ENCODE results near the gene ITPRIPL2.

ITPRIPL2 gene

DNA sequence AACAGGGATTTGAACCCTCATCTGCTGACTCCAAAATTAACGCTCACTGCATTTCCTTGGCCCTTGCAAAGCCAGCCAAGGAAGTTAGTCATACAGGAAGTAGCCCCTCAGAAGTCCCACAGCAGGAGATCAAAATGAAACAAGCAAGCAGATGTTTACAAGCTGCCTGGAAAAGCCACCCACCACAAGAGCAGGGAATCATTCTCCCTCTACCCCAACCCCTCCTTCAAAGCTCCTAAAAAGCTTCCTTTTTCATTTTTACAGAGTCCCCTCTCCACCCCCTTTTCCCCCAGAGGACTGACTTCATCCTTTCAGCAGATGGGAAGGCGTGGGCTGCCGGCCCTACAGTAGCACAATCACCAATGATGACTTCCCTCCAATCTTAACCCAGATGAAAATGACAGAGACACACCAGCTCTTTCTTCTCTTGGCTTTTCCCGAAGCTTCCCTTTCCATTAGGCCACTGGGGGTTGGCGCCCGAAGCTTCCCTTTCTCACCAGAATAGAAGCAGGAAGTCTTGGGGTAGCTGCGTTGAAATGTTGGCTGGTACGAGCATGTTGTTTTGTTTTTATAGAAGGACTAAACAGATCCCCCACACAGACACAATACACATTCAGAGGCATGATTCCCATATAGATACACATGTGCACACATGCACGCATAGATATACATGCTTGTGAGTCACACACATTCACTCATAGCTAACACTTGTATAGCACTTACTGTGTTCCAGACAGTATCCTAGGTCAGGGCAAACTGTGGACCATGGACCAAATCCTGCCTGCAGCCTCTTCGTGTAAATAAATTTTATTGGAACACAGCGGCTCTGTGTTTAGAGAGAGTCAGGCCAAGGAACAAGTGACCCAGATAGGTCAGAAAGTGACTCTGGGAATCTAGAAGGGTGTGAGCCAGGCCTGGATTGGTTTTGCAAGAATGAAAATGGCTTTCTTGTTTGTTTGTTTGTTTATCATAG lies 17.4 kb downstream of the ITPRIPL2 start:
- H3K4me3 ChIP-seq (ENCODE audit: low read depth, low read length), result no peak overlapping the region
- POLR2A ChIA-PET, result interaction anchor here (0.8 to 1.1 kb wide), 3 partner anchors 8 to 17 kb away, joined by 4 read pairs; partner anchors contain the start of gene ITPRIPL2
- DNase-seq (ENCODE audit: low read depth, low spot score), result no peak
- CTCF ChIA-PET, result interaction anchor here (0.7 to 1.7 kb wide), 5 partner anchors 12 to 49 kb away, joined by 3 to 8 read pairs (median 5); partner anchors contain the start of gene ITPRIPL2
- TF ChIP-seq, protein P1, sequence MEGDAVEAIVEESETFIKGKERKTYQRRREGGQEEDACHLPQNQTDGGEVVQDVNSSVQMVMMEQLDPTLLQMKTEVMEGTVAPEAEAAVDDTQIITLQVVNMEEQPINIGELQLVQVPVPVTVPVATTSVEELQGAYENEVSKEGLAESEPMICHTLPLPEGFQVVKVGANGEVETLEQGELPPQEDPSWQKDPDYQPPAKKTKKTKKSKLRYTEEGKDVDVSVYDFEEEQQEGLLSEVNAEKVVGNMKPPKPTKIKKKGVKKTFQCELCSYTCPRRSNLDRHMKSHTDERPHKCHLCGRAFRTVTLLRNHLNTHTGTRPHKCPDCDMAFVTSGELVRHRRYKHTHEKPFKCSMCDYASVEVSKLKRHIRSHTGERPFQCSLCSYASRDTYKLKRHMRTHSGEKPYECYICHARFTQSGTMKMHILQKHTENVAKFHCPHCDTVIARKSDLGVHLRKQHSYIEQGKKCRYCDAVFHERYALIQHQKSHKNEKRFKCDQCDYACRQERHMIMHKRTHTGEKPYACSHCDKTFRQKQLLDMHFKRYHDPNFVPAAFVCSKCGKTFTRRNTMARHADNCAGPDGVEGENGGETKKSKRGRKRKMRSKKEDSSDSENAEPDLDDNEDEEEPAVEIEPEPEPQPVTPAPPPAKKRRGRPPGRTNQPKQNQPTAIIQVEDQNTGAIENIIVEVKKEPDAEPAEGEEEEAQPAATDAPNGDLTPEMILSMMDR (IDR thresholded peaks at IDR 0.05; ENCODE audit: insufficient read depth, low read length, missing control alignments), result no peak

GRCh38 chr16:19131825-19132218 lies 18.1 kb downstream of the ITPRIPL2 start:
- ChIA-PET POLR2A (interaction anchor here (0.8 to 1.1 kb wide), 2 partner anchors 9 to 18 kb away, joined by 4 read pairs; partner anchors contain the start of gene ITPRIPL2), CTCF (interaction anchor here (1.1 to 1.7 kb wide), 4 partner anchors 12 to 48 kb away, joined by 4 to 8 read pairs (median 5); partner anchors contain the start of gene ITPRIPL2)
- no peak for DNase-seq (ENCODE audit: low read depth, low spot score)
- TF ChIP-seq, protein P1 (IDR thresholded peaks at IDR 0.05; ENCODE audit: insufficient read depth, low read length, missing control alignments), result no peak
- no peak overlapping the region for H3K4me3 ChIP-seq (ENCODE audit: low read depth, low read length)

DNA sequence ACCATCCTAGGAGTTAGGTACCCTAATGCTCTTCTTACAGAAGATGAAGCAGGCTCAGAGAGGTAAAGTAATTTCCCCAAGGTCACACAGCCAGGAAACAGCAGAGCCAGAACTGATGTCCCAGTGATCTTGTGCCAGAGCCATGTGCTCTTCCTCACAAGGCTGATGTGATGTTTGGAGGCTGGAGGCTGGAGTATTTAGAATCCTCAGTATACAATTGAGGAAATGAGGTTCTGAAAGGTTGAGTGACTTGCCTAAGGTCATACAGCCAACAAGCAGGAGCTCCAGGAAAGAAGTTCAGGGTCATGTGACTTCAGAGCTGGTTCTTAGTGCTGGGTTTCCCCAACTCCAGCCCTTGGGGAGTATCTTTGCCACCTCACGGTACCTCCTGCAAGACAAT lies 18.5 kb downstream of the ITPRIPL2 start:
- ChIA-PET POLR2A (no interaction called here), CTCF (interaction anchor here (0.7 to 1.1 kb wide), 2 partner anchors 47 to 49 kb away, joined by 3 to 4 read pairs; no protein-coding TSS in a partner anchor)
- H3K4me3 ChIP-seq (ENCODE audit: low read depth, low read length), result no peak overlapping the region
- TF ChIP-seq, protein P1 (IDR thresholded peaks at IDR 0.05; ENCODE audit: insufficient read depth, low read length, missing control alignments), result no peak
- no peak for DNase-seq (ENCODE audit: low read depth, low spot score)

GRCh38 chr16:19132898-19133297 lies 19.1 kb downstream of the ITPRIPL2 start:
- H3K4me3 ChIP-seq (ENCODE audit: low read depth, low read length), result no peak overlapping the region
- no peak for DNase-seq (ENCODE audit: low read depth, low spot score)
- TF ChIP-seq, protein P1 (IDR thresholded peaks at IDR 0.05; ENCODE audit: insufficient read depth, low read length, missing control alignments), result no peak
- ChIA-PET CTCF (interaction anchor here (0.7 kb wide), 1 partner anchor 48 kb away, joined by 3 read pairs; no protein-coding TSS in a partner anchor), POLR2A (no interaction called here)

DNA sequence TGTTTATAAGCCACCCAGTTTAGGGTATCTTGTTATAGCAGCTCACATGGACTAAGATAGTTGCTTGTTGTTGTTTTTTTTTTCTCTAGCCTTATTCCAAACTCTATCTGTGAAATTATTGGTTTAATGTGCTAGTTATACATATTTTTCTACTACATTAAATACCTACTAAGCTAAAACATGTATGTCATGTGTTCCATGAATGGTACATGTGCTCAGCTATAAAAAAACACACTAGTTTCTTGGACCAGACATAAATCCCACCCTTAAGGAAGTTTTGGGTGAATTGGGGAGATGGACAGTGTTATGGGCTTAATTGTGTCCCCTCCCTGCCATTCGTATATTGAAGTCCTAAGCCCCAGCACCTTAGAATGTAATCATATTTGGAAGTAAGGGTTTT lies 19.8 kb downstream of the ITPRIPL2 start:
- TF ChIP-seq, protein P1 (IDR thresholded peaks at IDR 0.05; ENCODE audit: insufficient read depth, low read length, missing control alignments), result no peak
- ChIA-PET POLR2A (no interaction called here), CTCF (no interaction called here)
- H3K4me3 ChIP-seq (ENCODE audit: low read depth, low read length), result no peak overlapping the region
- DNase-seq (ENCODE audit: low read depth, low spot score), result no peak

Data from AG04449 (cell line).